H9 (cell line): Measurements from ENCODE around the gene TMX1. TPM values are rescaled to one million over a fixed set of nuclear protein-coding genes. Genes with fewer than 3 reads are reported as not detected.

ENCODE experiments used
- DNase-seq: peaks from one replicate; pipeline ENCODE4 v3.0.0-alpha.2; 2017
- H2AFZ ChIP-seq: one replicate; pipeline ENCODE4 v1.6.1; 2013; ENCODE audit warnings: mild to moderate bottlenecking, low read length, control low read depth, moderate library complexity
- H2AK5ac ChIP-seq: 2 replicates; pipeline ENCODE4 v1.6.1; 2013; ENCODE audit warnings: low read length, control low read depth, mixed read lengths; ENCODE audit not compliant: insufficient read length
- H2BK120ac ChIP-seq: one replicate; pipeline ENCODE4 v1.6.1; 2013; ENCODE audit warnings: low read depth, mild to moderate bottlenecking, low read length, control low read depth, inconsistent platforms; ENCODE audit not compliant: poor library complexity, severe bottlenecking
- H2BK12ac ChIP-seq: 2 replicates; pipeline ENCODE4 v1.6.1; 2013; ENCODE audit warnings: low read length, control low read depth, mixed read lengths, low read depth; ENCODE audit not compliant: insufficient read length
- H2BK15ac ChIP-seq: 2 replicates; pipeline ENCODE4 v1.6.1; 2013; ENCODE audit warnings: low read depth, low read length, control low read depth
- H2BK20ac ChIP-seq: one replicate; pipeline ENCODE4 v1.6.1; 2013; ENCODE audit warnings: low read depth, mild to moderate bottlenecking, low read length, control low read depth, inconsistent platforms; ENCODE audit not compliant: poor library complexity, severe bottlenecking
- H2BK5ac ChIP-seq: 2 replicates; pipeline ENCODE4 v1.6.1; 2013; ENCODE audit warnings: low read length, control low read depth, mixed read lengths; ENCODE audit not compliant: insufficient read length
- H3K14ac ChIP-seq: 2 replicates; pipeline ENCODE4 v1.6.1; 2013; ENCODE audit warnings: low read length, control low read depth; ENCODE audit not compliant: insufficient read depth
- H3K18ac ChIP-seq: 2 replicates; pipeline ENCODE4 v1.6.1; 2013; ENCODE audit warnings: low read depth, mild to moderate bottlenecking, mixed read lengths, low read length, control low read depth; ENCODE audit not compliant: insufficient read length
- H3K23ac ChIP-seq: 2 replicates; pipeline ENCODE4 v1.6.1; 2013; ENCODE audit warnings: low read length, control low read depth, mixed read lengths, low read depth; ENCODE audit not compliant: insufficient read length
- H3K23me2 ChIP-seq: 2 replicates; pipeline ENCODE4 v1.6.1; 2013; ENCODE audit warnings: low read depth, mild to moderate bottlenecking, mixed read lengths, low read length, control low read depth; ENCODE audit not compliant: insufficient read length, poor library complexity, severe bottlenecking
- H3K27ac ChIP-seq: 2 replicates; pipeline ENCODE4 v1.5.1; 2013; ENCODE audit warnings: low read length, control low read depth, mixed read lengths, low read depth; ENCODE audit not compliant: insufficient read length
- H3K27me3 ChIP-seq: 2 replicates; pipeline ENCODE4 v1.6.1; 2013; ENCODE audit warnings: low read length, control low read depth, inconsistent platforms; ENCODE audit not compliant: insufficient read depth
- H3K4ac ChIP-seq: 2 replicates; pipeline ENCODE4 v1.6.1; 2013; ENCODE audit warnings: low read depth, mild to moderate bottlenecking, control low read depth, inconsistent platforms, low read length, moderate library complexity
- H3K4me1 ChIP-seq: 2 replicates; pipeline ENCODE4 v1.6.1; 2013; ENCODE audit warnings: low read length, control low read depth, inconsistent platforms; ENCODE audit not compliant: insufficient read depth
- H3K4me2 ChIP-seq: 2 replicates; pipeline ENCODE4 v1.6.1; 2013; ENCODE audit warnings: low read length, control low read depth, mixed read lengths; ENCODE audit not compliant: insufficient read length, insufficient read depth
- H3K56ac ChIP-seq: 2 replicates; pipeline ENCODE4 v1.6.1; 2013; ENCODE audit warnings: low read depth, mild to moderate bottlenecking, mixed read lengths, low read length, control low read depth; ENCODE audit not compliant: insufficient read length
- H3K79me1 ChIP-seq: 2 replicates; pipeline ENCODE4 v1.6.1; 2013; ENCODE audit warnings: low read depth, mild to moderate bottlenecking, moderate library complexity, low read length, control low read depth, inconsistent platforms; ENCODE audit not compliant: insufficient read depth, poor library complexity, severe bottlenecking
- H3K79me2 ChIP-seq: 2 replicates; pipeline ENCODE4 v1.6.1; 2013; ENCODE audit warnings: low read length, control low read depth, inconsistent platforms; ENCODE audit not compliant: insufficient read depth
- H3K9ac ChIP-seq: 2 replicates; pipeline ENCODE4 v1.6.1; 2013; ENCODE audit warnings: low read length, control low read depth, mixed read lengths; ENCODE audit not compliant: insufficient read length; ENCODE audit errors: extremely low read depth
- H3K9me3 ChIP-seq: one replicate; pipeline ENCODE4 v1.6.1; 2013; ENCODE audit warnings: low read depth, low read length, inconsistent platforms; ENCODE audit not compliant: control insufficient read depth
- H3T11ph ChIP-seq: one replicate; pipeline ENCODE4 v1.6.1; 2013; ENCODE audit warnings: mild to moderate bottlenecking, low read length, control low read depth, inconsistent platforms
- H4K20me1 ChIP-seq: one replicate; pipeline ENCODE4 v1.6.1; 2013; ENCODE audit not compliant: control insufficient read depth, insufficient read length, insufficient read depth
- H4K5ac ChIP-seq: 2 replicates; pipeline ENCODE4 v1.6.1; 2013; ENCODE audit warnings: low read depth, mild to moderate bottlenecking, mixed read lengths, low read length, control low read depth; ENCODE audit not compliant: insufficient read length
- H4K8ac ChIP-seq: replicated peaks from 2 replicates; pipeline ENCODE4 v1.6.1; 2013; ENCODE audit warnings: low read length, control low read depth, mixed read lengths, low read depth; ENCODE audit not compliant: insufficient read length
- H4K91ac ChIP-seq: 2 replicates; pipeline ENCODE4 v1.6.1; 2013; ENCODE audit warnings: low read depth, mild to moderate bottlenecking, moderate library complexity, mixed read lengths, low read length, control low read depth; ENCODE audit not compliant: insufficient read length
- H3K27ac Mint-ChIP-seq, 3 experiments: 2 replicates in 2 of 3; 3 replicates in 1 of 3; pipeline ENCODE4 v1.8.0; 2020 to 2021; ENCODE audit warnings: mixed read lengths in 3 of 3, mild to moderate bottlenecking in 1 of 3, moderate library complexity in 1 of 3
- H3K27me3 Mint-ChIP-seq: 2 replicates; pipeline ENCODE4 v1.8.0; 2021; ENCODE audit warnings: low read depth, mild to moderate bottlenecking, moderate library complexity, mixed read lengths
- H3K36me3 Mint-ChIP-seq, 3 experiments: 2 replicates in 2 of 3; 3 replicates in 1 of 3; pipeline ENCODE4 v1.8.0; 2020 to 2021; ENCODE audit warnings: low read depth in 3 of 3, mixed read lengths in 3 of 3; ENCODE audit not compliant: insufficient read depth in 1 of 3
- H3K4me1 Mint-ChIP-seq, 2 experiments: 2 replicates each; pipeline ENCODE4 v1.8.0; 2020; ENCODE audit warnings: mixed read lengths in 2 of 2
- H3K4me3 Mint-ChIP-seq, 2 experiments: 2 replicates in 1 of 2; 3 replicates in 1 of 2; pipeline ENCODE4 v1.8.0; 2020 to 2021; ENCODE audit warnings: mild to moderate bottlenecking in 2 of 2, mixed read lengths in 2 of 2, moderate library complexity in 1 of 2
- H3K9me3 Mint-ChIP-seq, 2 experiments: 2 replicates in 1 of 2; 3 replicates in 1 of 2; pipeline ENCODE4 v1.8.0; 2020; ENCODE audit warnings: mild to moderate bottlenecking in 2 of 2, mixed read lengths in 2 of 2, moderate library complexity in 1 of 2
- WGBS: extraction: QIAGEN DNeasy Blood & Tissue Kit; methylation state at CpG from one replicate; pipeline ENCODE4 v1.1.7; 2013; ENCODE audit warnings: missing lambda C conversion rate, low lambda C conversion rate, mixed read lengths; ENCODE audit not compliant: insufficient read length; ENCODE audit errors: extremely low coverage; 5-methylcytosine and 5-hydroxymethylcytosine counted together
- total RNA-seq: library from RNA; stranded (reverse); gene quantifications from 2 replicates; pipeline ENCODE4 v1.2.1, GENCODE V29; 2021
- TF ChIP-seq, protein P1 (sequence below): fragments of 200-600 bp; sonication (generic); conservative IDR thresholded peaks from 3 replicates; pipeline ENCODE4 v1.8.0; 2021; ENCODE audit warnings: antibody characterized with exemption, mild to moderate bottlenecking

TMX1 gene
- total RNA-seq, 1 experiment from 2014 or later, result 83.5 TPM

DNA sequence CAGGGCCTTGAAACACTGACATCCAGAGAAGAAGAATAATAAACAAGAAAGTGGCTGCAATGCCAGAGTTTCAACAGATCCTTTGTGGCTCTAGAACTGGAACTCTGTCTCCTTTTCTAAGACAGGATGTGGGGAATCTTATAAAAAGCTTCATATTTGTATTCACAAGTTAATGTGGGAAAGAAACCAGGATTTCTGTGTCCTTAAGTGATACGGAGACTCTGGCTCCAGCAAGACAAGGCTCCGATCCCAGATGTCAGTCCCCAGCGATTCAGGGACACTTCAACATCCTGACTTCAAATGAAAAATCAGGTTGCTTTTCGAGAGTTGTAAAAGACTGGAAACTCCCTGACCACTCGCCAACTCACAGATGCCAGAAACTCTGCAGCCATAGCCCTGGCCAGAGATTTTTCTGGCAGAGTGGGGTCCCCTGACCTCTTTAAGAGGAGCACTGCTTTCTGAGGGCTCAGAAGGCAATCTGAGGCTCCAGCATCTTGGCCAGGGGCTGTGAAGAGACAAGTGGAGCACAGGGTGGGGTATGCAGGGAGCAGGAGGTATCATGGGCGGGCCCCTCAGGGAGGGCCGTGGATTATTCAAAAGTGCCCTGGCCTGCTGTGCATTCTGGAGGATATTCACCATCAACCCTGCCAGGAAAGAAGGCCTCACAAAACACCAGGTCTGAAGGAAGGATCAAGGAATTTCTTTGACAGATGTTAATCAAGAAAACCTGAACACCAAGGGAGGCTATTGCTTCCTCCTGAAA is 53.3 kb downstream of the TMX1 start:
- Histone ChIP-seq H2AFZ (no peak overlapping the region), H3K27me3 (no peaks in the 10 kb centered on the region)

More for the DNA sequence above, 53.3 kb downstream of the TMX1 start:
- no peak overlapping the region for H3K23ac ChIP-seq
- no peak overlapping the region for H4K5ac ChIP-seq
- H3K4ac ChIP-seq, result no peak overlapping the region
- no peaks in the 10 kb centered on the region for H3K79me1 ChIP-seq
- H2BK20ac ChIP-seq, result no peak overlapping the region
- H2BK120ac ChIP-seq, result no peak overlapping the region
- H3K4me1 ChIP-seq, result no peaks in the 10 kb centered on the region
- DNase-seq, result no peak
- H2AK5ac ChIP-seq, result no peak overlapping the region
- no peaks in the 10 kb centered on the region for H3K9me3 ChIP-seq
- H2BK15ac ChIP-seq, result no peak overlapping the region
- no peak overlapping the region for H3K27ac Mint-ChIP-seq
- H3K14ac ChIP-seq, result no peak overlapping the region
- no peak overlapping the region for H4K8ac ChIP-seq
- H3K9ac ChIP-seq, result no peak overlapping the region
- H3T11ph ChIP-seq, result no peak overlapping the region
- TF ChIP-seq, protein P1, sequence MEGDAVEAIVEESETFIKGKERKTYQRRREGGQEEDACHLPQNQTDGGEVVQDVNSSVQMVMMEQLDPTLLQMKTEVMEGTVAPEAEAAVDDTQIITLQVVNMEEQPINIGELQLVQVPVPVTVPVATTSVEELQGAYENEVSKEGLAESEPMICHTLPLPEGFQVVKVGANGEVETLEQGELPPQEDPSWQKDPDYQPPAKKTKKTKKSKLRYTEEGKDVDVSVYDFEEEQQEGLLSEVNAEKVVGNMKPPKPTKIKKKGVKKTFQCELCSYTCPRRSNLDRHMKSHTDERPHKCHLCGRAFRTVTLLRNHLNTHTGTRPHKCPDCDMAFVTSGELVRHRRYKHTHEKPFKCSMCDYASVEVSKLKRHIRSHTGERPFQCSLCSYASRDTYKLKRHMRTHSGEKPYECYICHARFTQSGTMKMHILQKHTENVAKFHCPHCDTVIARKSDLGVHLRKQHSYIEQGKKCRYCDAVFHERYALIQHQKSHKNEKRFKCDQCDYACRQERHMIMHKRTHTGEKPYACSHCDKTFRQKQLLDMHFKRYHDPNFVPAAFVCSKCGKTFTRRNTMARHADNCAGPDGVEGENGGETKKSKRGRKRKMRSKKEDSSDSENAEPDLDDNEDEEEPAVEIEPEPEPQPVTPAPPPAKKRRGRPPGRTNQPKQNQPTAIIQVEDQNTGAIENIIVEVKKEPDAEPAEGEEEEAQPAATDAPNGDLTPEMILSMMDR, result no peak
- no peak overlapping the region for H3K27ac ChIP-seq
- H3K4me2 ChIP-seq, result no peak overlapping the region
- H3K18ac ChIP-seq, result no peak overlapping the region
- H3K23me2 ChIP-seq, result no peaks in the 10 kb centered on the region
- H2BK12ac ChIP-seq, result no peak overlapping the region
- no peaks in the 10 kb centered on the region for H4K20me1 ChIP-seq
- no peak overlapping the region for H3K4me3 Mint-ChIP-seq
- 0 out of 2 replicates have a peak, but pooled peaks cover 2% of the 10 kb centered on the region for H3K79me2 ChIP-seq
- H2BK5ac ChIP-seq, result no peak overlapping the region
- peaks cover 18 to 33% of the 10 kb centered on the region in 2 experiments for H3K4me1 Mint-ChIP-seq
- H3K36me3 Mint-ChIP-seq, result peaks cover 0 to 6% (median 4%) of the 10 kb centered on the region in 3 experiments; a peak in 3 of 7 replicates
- H3K56ac ChIP-seq, result no peak overlapping the region
- H4K91ac ChIP-seq, result no peak overlapping the region
- no peaks in the 10 kb centered on the region for H3K9me3 Mint-ChIP-seq
- H3K27me3 Mint-ChIP-seq, result no peaks in the 10 kb centered on the region
- no CpG with 5 or more reads among the region's 7 CpGs for WGBS
